ENCODE data around the gene ADARB2.

The ADARB2 gene

DNA sequence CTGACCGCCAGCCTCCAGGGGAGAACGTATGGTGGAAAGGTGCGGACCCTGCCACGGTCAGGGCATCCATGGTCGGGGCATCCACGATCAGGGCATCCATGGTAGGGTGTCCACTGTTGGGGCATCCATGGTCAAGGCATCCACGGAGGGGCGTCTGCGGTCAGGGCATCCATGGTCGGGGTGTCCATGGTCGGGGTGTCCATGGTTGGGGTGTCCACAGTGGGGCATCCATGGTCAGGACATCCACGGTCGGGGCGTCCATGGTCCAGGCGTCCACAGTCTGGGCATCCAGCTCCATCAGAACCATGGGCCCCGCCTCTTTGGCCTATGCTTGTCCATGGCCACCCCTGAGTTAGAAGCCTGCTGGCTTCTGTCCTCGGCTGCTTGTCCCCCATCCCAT, 148.1 kb downstream of the ADARB2 start:
- FAIRE-seq, result no peak

DNA sequence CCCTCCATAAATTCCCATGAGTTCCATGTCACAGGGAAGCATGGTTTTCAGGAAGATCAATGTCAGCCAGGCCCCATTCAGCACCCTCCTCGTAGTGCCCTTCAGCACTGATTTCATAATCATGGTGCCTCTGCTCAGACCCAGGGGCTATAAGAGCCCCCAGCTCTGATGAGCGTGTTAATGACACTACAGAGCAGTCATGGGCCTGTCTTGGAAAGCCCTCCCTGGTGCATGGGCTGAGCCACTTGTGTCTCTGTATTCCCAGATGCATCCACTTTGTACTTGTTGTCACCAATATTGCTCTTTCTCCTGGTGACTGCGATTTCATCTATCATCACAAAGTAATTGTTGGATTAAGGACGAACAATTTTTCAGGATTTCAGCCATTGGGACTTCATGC, 154.6 kb downstream of the ADARB2 start:
- FAIRE-seq, result no peak

DNA sequence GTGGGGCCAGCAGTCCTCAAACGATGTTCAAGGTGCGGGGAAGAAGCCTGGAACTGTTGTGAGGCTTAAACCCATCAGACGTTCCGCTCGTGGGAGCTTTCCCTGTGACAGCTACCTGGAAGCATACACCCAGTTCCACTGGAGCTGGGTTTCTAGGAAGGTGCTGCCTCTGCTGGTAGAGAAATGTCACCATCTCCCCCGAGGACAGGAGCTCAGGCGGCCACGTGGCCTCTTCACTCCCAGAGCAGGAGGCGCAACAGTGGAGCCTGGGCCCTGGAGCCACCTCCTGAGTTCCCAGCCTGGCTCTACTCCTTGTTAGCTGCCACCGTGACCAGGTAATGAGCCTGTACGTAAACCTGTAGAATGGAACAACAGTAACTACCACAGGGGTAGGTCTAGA, 156.1 kb downstream of the ADARB2 start:
- no peak for FAIRE-seq

DNA sequence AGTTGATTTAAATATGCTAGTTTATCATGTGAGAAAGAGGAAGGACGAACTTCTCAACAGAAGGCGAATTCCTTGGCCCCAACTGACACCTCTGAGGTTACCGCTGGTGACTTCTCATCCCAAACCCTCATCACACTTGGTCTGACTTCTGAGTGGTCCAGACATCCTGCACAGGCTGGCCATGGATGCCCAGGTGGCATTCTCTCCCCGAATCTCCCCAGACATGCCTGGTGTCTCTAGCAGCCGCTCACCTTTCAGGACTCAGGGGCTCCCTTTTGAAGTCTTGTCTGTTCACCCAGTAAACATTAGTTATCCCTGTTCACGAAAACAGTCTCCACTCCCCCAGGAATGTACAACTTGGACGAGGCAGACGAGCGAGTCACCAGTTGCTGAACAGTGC, 157.7 kb downstream of the ADARB2 start:
- no peak for FAIRE-seq

DNA sequence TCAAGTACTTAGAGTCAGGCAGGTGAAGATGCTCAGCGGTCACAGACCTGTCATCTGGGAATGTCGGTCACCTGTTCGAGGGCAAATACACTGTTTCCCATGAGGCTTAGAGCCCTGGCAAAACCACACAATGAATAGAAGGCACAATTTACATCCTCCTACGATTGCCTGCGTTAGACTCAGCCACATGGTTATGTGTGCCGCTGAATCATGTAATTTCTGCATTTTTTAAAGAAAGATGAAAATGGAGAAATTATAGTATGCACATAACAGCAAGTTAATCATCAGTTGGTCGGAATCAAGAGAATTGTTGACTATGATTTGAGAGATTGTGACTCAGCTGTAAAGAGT, 158.2 kb downstream of the ADARB2 start:
- no peak for FAIRE-seq

DNA sequence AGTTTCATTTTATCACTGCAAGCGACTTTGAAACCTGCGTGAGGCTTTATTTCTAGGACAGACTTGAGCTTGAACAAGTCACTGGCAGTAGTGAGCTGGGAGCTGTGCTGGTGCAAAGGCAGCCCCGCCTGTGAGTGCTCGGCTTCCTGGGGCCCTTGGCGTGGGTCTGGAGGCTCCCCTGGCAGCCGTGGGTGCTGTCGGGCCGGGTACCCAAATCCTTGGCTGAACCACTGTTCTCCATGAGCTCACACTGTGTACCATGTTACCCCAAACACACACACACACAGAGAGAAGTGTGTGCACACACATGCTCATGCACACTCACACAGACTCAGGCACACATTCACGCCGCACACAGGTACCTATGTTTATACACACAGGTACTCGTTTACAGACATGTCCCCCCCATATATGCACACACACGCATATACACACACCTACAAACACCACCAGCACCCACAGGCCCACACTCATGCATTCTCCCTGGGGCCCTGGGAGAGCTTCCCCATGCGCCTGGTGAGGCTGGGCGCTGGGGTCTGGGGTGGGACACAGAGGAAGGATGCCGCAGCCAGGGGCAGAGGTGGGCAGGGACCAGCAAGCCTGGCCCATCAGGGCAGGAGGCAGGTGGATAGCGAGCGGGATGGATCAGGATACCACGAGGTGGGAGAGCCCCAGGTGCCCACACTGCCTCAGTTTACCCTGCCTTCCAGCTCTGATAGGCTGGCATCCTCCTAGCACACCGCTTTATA, 158.8 kb downstream of the ADARB2 start:
- no peak for FAIRE-seq

DNA sequence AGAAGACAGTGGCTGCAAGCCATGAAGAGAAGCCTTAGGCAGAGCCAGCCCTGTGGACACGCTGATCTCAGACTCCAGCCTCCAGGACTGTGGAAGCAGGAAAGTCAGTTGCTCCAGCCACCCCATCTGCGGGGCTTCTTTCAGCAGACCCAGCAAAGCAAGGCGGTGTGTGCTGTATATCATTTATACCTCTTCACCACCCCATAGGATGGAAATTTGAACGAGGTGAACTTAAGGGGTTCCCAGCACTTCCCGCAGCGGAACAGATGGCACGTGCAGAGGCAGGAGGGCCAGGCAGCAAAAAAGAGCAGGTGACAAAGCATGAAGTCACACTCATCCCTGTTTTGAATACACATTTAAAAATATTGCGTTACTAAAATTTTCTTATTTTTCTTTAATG, 159.4 kb downstream of the ADARB2 start:
- FAIRE-seq, result no peak

DNA sequence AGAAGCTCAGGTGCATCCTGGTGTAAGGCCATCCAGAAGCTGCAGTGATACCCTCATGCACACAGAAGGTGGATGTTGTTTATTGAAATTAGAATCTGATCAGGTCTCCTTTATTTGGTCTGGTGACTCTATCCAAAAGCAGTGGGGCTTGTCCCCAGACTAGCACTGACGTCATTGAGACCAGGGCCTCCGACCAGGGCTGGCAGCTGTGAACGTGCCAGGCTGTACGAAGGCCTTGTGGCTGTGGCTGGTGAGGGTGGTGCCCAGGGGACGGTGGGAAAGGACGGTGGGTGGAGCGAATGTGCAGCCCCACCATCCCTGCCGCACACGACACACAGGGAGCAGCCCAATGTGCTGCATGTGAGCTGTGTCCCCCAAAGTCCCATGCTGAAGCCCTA, 160.0 kb downstream of the ADARB2 start:
- no peak for FAIRE-seq

DNA sequence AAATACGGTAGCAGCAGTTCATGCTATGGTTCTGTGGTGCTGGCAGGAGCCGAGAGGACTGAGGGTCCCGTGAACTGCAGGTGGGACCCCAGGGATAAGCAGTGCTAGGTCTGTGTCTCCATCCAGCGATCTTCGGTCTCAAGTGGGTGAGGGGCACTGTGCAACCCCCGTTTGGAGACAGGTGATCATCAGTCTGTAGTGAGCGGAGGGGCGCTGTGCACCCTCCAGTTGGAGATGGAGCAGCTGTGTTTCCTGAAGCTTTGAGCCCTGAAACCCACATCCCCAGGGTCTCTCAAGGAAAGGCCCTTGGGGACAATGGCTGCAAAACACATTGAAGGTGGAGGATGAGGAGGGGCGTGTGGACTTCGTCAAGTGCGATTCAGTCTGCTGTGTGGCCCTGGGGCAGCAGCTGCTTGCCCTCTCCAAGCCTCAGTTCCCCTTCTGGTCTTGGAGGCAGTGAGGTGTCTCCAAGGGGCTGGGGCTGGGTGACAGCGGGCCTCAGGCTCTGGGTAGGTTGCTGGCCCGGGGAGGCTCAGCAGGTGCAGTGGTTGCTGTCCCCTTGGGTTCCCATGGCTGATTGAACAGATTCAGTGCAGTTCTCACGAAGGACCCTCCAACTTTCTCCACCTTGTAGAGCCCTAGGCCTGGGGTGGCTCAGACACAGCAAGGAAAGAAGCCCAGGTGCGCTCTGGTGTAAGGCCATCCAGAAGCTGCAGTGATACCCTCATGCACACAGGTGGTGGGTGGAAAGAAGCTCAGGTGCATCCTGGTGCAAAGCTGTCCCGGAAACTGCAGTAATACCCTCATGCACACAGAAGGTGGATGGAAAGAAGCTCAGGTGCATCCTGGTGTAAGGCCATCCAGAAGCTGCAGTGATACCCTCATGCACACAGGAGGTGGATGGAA, 160.6 kb downstream of the ADARB2 start:
- FAIRE-seq, result no peak

DNA sequence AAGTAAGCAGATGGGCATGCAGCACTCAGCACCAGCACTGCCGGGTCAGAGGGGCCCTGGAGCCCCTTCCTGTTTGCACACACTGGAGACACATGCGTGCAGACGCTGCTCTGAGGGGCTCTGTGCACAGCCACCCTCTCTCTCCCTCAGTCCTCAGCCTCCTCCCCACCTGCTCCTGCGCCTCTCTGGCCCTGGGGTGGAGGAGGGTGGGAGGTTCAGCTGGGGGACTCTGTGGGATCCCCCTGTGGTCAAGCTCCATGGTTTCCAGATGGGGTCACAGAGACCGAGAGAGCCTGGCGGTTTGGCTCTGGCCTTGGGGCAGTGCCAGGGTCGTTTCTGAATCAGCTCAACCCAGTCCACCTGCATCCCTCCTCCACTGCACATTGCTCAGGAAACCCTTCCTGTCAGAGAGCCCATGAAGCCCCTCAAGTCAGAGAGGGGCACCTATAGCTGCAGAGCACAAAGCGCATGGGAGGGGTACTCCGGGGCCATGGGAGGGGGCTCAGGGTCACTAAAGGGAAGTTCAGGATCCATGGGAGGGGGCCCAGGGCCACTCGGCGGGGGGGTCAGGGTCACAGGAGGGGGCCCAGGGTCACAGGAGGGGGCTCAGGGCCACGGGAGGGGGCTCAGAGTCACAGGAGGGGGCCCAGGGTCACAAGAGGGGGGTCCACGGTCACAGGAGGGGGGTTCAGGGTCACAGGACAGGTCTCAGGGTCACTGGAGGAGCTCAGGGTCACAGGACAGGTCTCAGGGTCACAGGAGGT, 161.7 kb downstream of the ADARB2 start:
- FAIRE-seq, result no peak

DNA sequence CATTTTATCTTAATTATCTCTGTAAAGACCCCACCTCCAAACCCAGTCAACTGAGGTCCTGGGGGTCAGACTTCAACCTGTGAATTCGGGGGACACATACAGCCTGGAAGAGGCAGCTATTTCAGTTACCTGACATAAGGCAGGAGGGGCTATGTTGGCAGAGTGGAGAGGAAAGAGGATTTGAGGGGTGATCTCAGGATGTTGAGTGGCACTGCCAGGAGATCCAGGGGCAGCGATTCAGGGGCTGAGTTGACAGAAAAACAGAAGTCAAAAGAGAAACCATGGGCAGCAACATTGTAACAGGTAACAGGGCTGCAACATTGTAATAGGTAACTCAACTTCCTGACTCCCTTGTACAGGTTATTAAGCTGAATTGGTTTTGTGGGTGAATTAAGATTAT, 162.6 kb downstream of the ADARB2 start:
- no peak for FAIRE-seq

DNA sequence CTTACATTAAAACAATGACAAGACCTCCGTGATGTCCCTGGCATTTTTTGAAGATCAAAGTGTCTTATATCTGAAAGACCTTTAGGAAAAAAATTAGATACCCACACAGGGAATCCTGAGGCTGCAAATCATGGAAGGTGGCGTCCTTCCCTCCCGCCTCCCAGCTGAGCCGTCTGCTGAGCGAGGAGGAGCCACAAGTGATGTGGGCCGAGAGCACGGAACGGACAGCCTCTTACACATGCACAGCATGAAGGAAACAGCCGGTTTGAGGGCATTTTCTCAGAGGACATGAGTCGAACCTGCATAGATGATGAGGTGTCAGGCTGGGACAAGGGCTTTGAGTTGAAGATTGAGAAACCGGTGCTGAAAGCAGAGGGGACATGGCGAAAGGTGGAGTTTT, 163.3 kb downstream of the ADARB2 start:
- FAIRE-seq, result no peak

DNA sequence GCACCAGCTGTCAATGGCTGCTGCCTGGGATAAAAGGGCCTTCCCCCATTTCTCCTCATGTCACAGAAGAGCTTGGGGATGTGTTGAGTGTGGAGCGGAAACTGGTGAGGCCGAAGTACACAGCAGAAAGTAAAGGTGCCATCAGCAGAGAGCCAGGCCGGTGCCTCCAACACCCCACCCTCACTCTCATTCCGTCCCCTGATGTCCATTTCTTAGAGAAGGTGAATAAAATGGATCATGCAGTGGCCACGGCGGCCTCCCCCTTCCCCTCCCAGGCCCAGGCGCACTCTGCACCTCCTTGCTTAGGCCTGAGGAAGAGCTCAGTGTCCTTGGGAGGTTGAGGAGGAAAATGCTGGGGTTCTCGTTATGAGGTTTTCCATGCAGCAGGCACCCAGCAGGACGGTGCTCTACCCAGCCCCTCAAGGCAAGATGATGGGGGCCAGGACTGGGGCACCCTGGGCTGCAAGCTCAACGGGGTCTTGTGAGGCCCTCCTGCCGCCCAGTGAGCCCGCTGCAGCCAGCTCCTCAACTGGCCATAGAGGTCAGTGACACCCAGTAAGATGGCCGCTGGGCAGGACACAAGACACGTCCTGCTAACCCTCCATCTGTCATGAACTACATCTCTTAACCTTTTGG, 163.9 kb downstream of the ADARB2 start:
- no peak for FAIRE-seq

DNA sequence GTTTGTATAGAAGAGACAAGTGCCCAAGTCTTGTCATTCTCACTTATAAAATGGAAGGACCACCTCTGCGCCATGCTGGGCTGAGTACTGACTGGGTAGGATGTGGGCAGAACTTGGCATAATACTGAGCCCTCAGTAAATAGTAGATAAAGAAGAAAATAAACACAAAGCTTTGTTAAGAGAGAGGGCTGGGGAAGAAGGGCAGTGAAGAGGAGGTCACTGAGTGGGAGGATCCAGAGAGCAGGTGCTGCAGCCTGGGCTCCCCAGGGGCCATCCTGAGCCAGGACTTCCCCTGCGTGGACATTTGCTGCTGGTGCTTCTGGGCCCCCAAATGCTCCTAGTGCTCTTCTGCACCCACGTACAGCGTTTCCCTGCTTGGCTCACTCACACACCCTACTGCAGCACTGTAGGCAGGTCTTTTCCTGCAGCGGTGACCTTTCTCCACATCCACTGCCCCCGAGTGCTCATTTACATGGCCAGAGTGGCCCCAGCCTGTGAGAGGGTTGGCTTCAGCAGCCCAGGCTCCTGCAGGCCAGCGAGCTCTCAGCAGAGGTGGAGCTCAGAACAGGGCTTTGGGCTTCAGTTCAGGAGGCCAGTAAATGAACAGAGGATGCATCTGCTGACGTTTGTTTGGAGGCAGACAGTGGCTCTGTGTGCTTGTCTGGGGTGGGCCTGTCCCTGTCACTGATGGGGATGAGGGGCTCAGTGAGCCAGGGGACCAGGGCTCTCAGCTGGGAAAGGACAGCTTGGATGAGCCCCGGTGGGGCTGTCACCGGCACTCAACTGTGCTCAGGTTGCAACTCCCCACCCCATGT, 164.6 kb downstream of the ADARB2 start:
- FAIRE-seq, result no peak

DNA sequence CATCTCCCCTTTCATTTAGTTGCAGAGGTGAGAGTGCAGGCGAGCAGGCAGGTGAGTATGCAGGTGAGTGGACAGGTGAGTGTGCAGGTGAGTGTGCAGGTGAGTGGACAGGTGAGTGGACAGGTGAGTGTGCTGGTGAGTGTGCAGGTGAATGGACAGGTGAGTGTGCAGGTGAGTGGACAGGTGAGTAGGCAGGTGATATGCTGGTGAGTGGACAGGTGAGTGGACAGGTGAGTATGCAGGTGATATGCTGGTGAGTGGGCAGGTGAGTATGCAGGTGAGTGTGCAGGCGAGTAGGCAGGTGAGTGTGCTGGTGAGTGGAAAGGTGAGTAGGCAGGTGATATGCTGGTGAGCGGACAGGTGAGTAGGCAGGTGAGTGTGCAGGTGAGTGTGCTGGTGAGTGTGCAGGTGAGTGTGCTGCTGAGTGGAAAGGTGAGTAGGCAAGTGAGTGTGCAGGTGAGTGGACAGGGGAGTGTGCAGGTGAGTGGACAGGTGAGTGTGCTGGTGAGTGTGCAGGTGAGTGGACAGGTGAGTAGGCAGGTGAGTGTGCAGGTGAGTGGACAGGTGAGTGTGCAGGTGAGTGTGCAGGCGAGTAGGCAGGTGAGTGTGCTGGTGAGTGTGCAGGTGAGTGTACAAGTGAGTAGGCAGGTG, 165.6 kb downstream of the ADARB2 start:
- no peak for FAIRE-seq

DNA sequence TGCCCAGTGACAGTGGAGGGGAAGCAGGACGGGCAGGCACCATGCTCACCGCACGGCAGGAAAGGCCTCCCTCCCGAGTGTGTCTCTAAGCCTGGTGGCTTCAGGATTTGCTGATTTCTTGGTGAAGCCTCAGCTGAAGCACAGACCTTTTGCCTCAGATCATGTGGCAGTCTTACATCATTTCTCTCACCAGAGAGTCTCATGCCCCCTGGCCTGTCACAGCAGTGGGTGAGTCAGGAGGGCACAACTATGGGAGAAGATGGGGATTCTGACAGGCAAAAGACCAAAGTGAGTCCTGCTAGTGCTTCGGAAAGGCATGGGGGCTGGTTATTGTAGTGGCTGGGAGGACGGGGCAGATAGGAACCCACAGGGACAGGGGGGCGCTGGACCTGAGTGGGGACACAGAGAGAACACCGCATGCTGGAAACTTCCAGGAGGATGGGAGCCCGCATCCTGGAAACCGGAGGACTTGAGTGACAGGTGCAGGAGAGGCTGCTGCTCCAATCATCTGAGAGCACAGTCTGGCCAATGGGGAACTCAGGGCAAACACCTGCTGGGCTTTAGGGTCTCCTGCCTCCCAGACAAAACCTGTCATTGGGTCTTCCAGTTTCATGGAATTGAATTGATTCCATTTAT, 166.8 kb downstream of the ADARB2 start:
- no peak for FAIRE-seq

DNA sequence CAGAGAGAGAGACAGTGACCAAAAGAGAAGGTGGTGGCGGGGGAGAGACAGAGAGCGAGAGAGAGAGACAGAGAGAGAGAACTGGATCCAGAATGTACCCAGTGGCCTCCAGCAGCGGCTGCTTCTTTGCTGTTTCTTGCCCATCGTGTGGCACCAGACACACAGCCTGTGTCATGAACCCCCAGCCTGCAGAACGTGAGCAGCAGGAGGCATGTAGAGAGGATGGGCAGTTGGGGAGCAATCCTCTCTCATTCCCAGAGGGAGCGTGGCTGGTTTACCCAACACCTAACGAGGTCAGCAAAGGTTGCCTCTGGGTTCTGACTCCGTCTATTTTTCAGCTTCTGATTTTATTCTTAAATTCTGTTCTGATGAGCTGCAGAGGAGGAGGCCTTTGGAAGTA, 168.1 kb downstream of the ADARB2 start:
- FAIRE-seq, result no peak

DNA sequence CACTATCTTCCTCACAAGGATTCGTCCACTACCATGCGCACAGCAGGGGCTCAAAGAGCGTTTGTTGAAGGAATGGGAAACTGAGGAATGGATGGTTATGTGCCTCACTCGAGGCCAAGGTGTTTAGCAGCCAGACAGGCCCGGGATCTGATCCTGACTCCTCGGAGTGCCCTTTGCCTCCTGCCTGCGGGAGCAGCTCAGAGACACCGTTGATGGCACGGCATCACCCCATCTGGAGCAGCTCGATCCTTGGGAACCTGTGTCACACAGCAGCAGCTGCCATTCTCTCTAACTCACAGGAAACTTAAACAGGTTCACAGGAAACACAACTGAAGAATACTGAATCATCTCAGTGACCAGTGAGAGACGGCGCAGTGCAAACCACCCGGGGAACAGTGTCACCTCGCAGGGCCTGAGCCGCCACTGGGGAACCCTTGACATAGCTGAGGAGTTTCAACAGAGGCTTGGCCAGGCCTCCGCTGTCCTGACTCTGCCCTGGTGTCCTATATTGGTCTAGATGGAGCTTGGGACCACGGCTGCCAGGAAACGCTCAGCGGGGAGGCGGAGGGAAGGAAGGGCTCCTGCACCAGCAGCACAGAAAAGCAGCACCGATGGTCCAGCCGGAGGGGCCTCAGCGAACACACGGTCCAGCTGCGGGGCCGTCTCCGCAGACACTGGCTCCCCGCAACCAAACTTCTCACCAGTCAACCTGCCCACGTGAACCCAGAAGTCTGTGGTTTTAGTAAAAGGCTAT, 169.4 kb downstream of the ADARB2 start:
- no peak for FAIRE-seq

DNA sequence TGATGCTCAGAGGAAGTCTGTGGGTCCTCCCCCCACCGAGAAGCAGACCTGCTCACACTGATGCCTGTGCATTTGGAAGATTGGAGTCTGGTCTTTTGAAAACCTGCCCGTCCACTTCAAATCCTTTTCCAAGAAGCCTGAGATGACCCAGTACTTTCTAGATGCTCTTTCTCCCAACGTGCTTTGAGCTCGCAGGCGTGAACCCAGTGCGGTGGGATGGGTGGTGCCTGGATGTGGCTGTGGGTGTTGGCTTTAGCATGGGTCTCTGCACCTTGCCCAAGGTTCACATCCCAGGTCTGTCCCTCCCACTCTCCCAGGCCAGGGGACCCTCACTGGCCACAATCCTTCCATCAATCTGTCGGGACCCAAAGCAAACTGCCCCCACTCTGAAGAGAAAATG, 170.2 kb downstream of the ADARB2 start:
- no peak for FAIRE-seq

DNA sequence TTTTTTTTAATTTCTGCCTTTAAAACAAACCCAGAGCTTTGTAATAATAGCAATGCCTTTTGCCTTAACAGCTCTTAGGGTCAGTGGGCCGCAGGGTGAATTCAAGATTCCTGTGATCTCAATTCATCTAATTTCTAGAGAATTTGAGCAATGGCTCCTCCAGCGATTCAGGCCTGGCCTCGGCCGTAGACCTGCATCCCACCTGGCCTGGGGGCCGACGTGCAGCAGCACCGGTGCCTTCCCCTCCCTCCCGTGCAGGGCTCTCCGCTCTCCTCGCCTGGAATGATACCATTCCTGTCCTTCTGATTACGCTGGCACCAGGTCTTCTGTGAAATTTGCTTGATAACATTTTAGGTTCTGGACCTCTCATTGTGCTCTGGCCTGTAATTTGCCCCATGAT, 172.5 kb downstream of the ADARB2 start:
- no peak for FAIRE-seq
